Hippocampal formation (tissue), 2 donors: ENCODE data around the gene ZNF813.
"Not testable (repeated sequence)": the region's sequence is repeated elsewhere in the genome, so short reads cannot be mapped to it uniquely, and the experiment has no call there.

Source experiments
- DNase-seq, 2 donors: peaks; one replicate each; lab custom pipeline; 2025; lab: John Stamatoyannopoulos, UW

The ZNF813 gene

DNA sequence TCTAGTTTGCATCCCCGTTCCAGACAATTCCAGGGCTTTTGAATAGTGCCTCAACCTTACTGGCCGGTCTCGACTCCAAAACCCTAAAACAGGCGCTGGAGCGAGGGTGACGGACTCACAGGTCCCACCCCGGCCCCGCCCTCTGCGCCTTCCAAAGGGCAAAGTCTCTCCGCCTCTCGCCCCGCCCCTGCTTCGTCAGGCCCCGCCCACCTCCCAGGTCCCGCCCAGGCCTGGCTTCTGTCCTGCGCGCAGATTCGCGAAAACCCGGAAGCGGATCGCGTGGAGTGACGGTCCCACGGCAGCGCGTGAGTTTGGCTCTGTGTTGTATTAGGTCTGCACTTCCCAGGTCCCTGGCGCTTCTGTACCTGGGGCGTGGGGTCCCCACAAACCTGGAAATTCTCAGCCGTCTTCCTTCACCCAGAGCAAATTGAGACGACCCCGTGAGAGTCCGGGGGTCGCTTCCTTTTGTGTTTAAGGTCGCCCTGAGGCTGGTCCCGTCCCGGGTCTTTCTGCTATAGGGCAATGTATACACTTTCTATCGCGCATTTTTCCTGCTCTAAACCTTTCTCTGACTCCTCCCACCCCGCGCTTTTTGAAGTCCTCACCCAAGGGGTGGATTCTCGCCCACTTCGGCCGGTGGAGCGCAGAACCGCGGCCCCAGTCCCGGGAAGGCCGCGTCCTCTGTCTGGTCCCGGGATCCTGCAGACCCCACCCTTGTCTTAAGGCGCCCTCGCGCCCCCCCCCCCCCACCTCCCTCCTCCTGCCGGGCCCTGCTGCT is at the start of gene ZNF813:
TSS of gene ZNF813 (plus strand) at position 249 of the 778 bp plus-strand sequence. CDS start 16,090 bp downstream, outside the sequence.
- peak; percentile 62 to 91 for DNase-seq

DNA sequence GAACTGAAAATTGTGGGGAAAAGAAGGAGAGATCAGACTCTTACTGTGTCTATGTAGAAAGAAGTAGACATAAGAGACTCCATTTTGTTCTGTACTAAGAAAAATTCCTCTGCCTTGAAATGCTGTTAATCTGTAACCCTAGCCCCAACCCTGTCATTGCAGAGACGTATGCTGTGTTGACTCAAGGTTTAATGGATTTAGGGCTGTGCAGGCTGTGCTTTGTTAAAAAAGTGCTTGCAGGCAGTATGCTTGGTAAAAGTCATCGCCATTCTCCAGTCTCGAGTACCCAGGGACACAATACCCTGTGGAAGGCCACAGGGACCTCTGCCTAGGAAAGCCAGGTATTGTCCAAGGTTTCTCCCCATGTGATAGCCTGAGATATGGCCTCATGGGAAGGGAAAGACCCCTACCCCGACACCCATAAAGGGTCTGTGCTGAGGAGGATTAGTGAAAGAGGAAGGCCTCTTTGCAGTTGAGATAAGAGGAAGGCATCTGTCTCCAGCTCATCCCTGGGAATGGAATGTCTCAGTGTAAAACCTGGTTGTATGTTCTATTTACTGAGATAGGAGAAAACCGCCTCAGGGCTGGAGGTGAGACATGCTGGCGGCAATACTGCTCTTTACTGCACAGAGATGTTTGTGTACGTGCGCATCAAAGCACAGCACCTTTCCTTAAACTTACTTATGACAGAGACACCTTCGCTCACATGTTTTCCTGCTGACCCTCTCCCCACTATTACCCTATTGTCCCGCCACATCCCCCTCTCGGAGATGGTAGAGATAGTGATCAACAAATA is 46.8 kb upstream of the ZNF813 start:
- not testable (repeated sequence) for DNase-seq

DNA sequence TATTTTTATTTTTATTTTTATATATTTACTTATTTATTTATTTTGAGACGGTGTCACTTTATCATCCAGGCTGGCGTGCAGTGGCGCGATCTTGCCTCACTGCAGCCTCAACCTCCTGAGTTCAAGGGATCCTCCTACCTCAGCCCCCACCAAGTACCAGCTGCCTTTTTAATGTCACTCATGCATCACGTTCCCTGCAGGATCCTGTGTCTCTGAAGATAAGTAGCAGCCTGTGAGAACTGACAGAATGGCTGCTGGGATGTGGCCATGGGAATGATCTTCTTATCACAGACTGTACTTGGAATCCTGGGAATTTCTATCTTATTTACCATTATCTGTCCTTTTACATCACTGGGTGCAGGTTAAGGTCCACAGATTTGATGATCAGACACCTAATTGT is 45.0 kb upstream of the ZNF813 start:
- DNase-seq, result no peak

DNA sequence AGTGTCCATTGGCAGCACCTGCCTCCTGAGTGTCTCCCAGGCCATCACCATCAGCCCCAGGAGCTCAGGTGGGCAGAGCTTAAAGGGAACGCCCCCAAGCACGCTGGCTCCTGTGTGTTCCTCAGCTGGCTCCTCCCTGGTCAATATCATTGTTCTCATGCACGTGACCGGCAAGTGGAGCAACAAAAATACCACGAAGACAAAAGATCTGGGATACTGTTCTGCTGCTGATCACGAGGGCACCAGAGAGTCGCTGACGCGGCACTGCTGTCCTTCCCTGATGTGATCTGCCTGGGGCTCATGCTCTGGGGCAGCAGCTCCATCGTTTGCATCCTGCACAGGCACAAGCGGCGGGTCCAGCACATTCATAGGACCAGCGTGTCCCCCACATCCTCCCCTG is 44.5 kb upstream of the ZNF813 start:
- DNase-seq, result not testable (repeated sequence)

DNA sequence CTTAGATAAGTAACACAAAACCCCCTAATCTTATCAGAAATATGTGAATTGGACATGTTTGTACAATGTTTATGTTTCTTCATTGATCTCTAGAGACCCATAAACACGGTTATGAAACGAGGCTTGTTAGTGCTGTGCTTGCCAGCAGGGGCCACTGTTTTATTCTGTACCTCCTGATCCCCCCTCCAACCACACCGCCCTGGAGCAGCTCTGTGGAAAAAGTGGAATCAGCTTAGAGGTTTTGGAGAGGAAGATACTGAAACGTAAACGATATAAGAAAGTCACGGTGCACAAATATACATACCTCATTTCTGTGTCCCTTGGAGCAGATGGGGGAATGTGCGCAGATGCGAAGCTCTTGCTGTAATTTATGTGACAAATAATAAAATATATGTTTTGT is 43.9 kb upstream of the ZNF813 start:
- DNase-seq, result peak; percentile 1 to 9

DNA sequence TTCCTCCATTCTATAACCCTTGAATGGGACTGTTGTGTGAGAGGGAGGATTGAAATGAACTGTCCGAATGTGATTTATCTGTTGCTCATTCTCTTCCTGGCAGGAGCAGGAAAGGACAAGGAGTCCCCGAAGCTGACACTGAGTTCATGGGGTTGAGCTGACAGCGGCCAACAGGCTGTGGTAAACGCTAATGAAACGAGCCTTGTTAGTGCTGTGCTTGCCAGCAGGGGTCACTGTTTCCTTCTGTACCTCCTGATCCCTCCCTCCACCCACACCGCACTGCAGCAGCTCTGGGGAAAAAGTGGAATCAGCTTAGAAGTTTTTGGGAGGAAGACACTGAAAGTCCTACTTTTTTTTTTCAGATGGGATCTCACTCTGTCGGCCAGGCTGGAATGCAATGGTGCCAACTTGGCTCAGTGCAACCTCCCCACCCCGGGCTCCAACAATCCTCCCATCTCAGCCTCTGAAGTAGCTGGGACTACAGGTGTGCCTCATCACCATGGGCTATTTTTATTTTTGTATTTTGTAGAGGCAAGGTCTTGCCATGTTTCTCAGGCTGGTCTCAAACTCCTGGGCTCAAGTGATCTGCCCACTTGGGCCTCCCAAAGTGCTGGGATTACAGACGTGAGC is 42.5 kb upstream of the ZNF813 start:
- peak; percentile 50 to 59 for DNase-seq

DNA sequence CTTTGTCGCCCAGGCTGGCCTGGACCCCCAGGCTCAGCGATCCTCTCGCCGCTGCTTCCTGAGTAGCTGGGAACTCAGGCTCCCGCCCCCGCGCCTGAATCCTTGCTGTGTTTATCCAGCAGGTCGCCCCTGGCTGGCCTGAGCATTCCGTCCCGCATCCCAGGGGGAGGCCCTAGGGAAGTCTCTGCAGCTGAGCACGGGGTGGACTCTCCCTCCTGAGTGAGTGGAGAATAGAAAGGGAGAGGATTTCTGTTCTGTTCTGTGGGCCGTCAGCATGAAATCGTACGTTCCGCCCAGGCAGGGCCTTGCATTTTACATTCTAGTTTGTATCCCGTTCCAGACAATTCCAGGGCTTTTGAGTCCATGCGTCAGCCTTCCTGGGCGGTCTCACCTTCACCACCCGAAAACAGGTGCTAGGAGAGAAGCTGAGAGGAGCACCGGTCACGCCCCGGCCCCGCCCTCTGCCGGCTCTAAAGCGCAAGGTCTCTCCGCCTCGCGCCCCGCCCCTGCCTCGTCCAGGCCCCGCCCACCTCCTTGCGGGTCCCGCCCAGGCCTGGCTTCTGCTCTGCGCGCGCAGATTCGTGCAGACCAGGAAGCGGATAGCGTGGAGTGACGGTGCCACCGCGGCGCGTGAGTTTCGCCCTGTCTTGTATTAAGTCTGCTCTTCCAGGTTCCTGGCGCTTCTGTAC is 36.0 kb upstream of the ZNF813 start, which contains the start of gene ZNF761:
TSS of gene ZNF761 (plus strand) at position 586 of the 689 bp plus-strand sequence. CDS start 15,285 bp downstream, outside the sequence.
- DNase-seq, result peak; percentile 86 to 87

DNA sequence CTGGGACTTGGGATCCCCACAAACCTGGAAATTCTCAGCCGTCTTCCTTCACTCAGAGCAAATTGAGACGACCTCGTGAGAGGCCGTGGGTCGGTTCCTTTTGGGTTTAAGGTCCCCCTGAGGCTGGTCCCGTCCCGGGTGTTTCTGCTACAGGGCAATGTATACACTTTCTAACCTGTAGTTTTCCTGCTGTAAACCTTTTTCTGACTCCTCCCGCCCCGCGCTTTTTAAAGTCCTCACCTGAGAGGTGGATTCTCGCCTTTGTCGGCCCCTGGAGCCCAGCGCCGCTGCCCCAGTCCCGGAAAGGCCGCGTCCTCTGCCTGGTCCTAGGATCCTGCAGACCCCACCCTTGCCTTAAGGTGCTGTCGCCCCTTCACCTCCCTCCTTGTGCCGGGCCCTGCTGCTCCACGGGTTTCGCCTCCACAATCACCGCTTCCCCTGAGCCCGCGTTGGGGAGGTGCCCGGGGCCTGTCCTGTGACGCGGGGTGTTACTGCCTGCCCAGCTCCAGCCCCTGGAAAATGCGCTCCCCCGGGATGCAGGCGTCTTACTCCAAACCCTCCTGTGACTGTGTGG is 35.4 kb upstream of the ZNF813 start:
- no peak for DNase-seq

DNA sequence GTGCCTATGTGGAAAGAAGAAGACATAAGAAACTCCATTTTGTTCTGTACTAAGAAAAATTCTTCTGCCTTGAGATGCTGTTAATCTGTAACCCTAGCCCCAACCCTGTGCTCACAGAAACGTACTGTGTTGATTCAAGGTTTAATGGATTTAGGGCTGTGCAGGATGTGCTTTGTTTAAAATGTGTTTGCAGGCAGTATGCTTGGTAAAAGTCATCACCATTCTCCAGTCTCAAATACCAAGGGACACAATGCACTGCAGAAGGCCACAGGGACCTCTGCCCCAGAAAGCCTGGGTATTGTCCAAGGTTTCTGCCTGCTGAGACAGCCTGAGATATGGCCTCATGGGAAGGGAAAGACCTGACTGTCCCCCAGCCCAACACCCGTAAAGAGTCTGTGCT is 23.7 kb upstream of the ZNF813 start:
- not testable (repeated sequence) for DNase-seq

DNA sequence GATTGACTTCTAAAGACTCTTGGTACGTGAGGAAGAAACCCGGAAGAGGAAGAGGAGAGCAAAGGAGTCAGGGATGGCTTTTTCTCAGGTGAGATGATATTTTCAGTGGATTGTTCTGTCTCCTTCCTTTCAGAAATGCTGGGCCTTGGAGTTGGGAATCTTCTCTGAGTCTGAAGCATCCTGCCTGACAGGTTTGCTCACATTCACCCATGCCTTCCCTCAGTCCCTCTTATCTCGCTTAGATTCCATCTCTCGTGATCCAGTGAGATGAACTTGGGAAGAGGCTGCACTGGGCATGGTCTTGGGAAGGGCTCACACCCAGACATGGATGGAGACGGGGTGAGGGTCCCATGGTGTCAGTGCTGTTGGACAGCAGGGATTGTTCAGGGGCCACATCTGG is 20.3 kb upstream of the ZNF813 start:
- not testable (repeated sequence) for DNase-seq

DNA sequence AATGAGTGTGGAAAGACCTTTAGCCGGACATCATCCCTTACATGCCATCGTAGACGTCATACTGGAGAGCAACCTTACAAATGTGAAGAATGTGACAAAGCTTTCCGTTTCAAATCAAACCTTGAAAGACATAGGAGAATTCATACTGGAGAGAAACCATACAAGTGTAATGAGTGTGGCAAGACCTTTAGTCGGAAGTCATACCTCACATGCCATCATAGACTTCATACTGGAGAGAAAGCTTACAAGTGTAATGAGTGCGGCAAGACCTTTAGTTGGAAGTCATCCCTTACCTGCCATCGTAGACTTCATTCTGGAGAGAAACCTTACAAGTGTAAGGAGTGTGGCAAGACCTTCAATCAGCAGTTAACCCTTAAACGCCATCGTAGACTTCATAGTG is 11.7 kb upstream of the ZNF813 start:
- no peak for DNase-seq

DNA sequence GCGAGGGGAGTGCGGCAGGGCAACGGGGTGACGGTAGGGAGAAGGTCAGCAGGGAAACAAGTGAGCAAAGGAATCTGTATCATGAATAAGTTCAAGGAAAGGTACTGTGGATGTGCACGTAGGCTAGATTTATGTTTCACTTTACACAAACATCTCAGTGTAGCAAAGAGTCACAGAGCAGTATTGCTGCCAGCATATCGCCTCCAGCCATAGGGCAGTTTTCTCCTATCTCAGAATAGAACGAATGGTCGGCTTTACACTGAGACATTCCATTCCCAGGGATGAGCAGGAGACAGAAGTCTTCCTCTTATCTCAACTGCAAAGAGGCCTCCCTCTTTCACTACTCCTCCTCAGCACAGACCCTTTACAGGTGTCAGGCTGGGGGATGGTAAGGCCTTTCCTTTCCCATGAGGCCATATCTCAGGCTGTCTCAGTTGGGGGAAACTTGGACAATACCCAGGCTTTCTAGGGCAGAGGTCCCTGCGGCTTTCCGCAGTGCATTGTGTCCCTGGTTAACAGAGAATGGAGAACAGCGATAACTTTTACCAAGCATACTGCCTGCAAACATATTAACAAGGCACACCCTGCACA is 7.3 kb upstream of the ZNF813 start:
- DNase-seq, result not testable (repeated sequence)

DNA sequence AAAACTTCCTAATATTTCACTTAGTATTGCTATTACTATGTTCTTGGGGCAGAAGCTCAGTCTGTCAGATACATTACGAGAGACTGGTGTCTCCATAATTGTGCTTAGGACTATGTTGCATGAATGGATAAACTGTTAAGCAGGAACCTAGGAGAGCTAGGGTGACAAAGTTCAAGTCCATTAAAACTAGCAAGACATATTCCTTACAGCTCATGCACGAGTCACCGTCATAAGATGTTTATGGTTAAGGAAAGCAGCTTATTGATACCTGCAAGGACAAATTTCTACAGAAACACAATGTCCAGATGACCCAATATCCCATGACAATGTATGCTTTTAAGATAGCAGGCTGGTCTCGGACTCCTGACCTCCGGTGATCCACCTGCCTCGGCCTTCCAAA is 5.7 kb upstream of the ZNF813 start:
- DNase-seq, result no peak

DNA sequence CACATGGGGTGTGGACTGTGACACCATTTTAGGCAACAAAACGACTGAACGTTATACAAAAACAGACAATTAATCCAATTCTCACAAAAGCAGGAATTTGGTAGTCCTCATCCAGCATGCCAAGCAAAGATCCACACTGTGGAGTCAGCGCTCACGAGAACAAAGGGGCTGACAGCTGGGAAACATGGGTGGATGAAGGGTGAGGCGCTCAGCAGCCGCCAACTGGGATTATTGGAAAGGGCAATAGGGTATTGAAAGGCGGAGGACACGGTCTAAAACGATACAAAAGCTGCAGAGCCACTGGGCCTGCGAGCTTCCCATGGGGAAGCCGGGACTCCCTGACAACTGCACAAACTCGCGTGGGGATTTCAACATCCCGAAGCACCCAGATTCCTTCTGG is 4.7 kb upstream of the ZNF813 start:
- no peak for DNase-seq

DNA sequence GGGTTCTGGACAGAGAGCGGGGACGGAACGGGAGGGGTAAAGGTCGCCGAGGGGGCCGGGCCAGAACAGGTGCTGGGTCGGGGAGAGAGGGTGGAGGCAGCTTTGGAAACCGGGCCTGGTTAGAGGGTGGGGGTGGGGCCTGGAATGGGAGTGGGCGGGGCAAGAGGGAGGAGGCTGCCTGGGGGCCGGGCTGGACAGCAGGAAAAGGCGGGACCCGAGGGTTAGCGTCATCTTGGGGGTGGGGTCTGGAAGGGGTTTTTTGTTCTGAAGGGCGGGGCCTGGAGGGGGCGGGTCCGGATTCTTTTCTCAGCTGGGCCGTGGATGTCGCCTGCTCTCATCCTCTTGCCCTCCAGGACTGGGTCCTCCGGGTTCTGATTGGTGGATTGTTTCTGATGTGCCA is 4.3 kb upstream of the ZNF813 start:
- peak; percentile 70 to 78 for DNase-seq

DNA sequence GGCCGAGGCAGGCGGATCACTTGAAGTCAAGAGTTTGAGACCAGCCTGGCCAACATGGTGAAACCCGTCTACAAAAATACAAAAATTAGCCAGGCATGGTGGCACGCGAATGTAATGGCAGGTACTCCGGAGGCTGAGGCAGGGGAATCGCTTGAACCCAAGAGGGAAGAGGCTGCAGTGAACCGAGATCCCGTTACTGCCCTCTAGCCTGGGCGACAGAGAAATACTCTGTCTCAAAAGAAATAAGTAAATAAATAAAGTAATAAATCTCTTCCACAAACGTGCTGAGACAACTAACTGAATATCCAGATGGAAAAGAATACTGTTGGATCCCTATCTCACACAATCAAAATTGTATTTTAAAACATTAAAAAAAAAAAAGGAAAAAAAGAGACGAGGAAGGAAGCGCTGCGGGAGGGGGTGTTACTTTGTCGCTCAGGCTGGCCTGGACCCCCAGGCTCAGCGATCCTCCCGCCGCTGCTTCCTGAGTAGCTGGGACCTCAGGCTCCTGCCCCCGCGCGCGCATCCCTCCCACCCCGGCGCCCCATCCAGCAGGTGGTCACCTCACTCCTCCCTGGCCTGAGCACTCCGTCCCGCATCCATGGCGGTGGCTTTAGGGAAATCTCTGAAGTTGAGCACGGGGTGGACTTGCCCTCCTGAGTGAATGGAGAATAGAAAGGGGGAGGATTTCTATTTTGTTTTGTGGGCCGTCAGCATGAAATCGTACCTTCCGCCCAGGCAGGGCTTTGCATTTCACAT is 628 bp upstream of the ZNF813 start:
- no peak for DNase-seq

DNA sequence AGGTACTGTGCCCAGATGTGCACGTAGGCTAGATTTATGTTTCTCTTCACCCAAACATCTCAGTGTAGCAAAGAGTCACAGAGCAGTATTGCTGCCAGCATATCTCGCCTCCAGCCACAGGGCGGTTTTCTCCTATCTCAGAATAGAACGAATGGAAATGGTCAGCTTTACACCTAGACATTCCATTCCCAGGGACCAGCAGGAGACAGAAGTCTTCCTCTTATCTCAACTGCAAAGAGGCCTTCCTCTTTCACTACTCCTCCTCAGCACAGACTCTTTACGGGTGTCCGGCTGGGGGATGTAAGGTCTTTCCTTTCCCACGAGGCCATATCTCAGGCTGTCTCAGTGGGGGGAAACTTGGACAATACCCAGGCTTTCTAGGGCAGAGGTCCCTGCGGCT is 1.1 kb downstream of the ZNF813 start:
- not testable (repeated sequence) for DNase-seq

DNA sequence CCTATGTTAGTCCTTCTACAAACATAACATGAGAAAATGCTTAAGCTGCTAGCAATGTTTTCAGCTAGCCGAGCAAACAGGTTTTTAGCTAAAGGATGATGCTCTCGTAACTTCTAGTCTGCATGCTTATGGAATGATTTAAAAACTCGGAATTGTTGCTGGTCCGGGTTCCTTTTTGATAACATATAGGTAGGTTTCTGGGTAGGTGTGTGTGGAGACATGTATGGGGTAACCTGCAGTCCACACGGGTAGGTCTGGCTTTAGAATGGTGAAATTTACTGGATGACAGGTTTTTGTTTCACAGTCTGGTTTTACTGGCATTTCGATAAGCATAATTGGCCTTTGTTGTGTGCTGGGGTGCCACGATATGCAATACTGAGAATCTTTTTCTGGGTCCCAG is 4.4 kb downstream of the ZNF813 start:
- no peak for DNase-seq

DNA sequence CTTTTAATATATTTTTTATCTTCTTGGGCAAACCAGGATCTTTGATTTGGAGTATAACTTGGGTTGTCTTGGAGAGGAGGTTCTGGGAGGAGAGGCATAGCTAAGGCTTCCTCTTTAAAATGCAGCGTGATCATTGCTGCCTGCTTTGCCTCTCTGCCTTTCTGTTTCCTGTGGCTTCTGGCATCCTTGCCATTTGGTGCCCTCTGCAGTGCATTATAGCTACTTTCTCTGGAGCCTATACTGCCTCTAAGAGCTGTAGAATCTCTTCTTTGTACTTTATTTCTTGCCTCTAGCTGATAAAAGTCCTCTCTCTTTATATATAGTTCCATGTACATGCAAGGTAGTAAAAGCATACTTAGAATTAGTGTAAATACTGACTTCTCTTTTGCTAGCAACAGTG is 7.3 kb downstream of the ZNF813 start:
- DNase-seq, result not testable (repeated sequence)

DNA sequence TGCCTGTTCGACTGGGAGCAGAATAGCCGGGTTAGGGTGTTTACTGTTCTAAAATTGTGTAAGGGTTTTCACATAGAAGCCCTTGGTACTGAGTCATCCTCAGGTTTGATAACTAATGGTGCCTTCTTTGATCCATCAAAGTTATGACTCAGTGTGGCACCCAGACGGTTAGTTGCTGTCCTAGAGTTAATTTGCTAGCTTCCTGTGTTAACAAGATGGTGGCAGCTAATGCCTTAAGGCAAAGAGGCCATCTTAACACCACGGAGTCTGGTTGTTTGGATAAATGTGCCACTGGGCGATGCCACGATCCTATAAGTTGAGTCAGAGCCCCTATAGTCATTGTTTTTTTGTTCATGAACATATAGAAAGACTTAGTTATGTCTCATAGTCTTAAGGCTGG is 7.9 kb downstream of the ZNF813 start:
- DNase-seq, result not testable (repeated sequence)
